ENCODE data around the gene CACNG8. TPM values are rescaled to one million over a fixed set of nuclear protein-coding genes. Genes with fewer than 3 reads are reported as not detected.
"Not testable (repeated sequence)": the region's sequence is repeated elsewhere in the genome, so short reads cannot be mapped to it uniquely, and the experiment has no call there.

The CACNG8 gene
- total RNA-seq, 1 experiment from 2014 or later: 0.91 TPM

DNA sequence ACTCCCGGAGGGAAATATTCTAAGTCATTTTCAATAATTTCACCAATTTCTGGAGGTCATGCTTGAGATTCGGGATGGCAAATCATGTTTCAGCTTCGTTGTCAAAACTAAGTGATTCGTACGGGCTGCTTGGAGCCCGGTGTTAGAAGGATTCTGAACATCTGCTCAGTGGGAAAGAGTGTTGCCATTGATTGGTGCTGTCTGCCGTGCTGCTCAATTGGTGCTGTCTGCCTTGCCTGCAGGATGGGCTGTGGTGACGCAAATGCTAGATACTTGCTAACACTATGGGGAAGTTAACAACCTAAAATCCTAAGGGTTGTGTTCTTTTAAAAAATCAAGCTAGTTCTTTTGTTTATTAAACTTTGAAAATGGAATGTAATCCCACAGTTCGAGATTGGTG is 17.3 kb upstream of the CACNG8 start:
- Histone ChIP-seq H3K36me3 (ENCODE audit: control insufficient read depth, insufficient read depth, low read length) (no peaks in the 10 kb centered on the region), H3K9me3 (no peaks in the 10 kb centered on the region), H3K4me3 (ENCODE audit: low read depth, low read length) (no peak overlapping the region), H3K27me3 (replicated peaks; ENCODE audit: control insufficient read depth, insufficient read depth, low read length) (no peaks in the 10 kb centered on the region), H3K4me1 (no peaks in the 10 kb centered on the region)
- H3K36me3 Mint-ChIP-seq (ENCODE audit: insufficient read depth, unreplicated experiment): peaks cover 8% of the 10 kb centered on the region
- no peaks in the 10 kb centered on the region for H3K9me3 Mint-ChIP-seq (ENCODE audit: unreplicated experiment)
- intact Hi-C loops (cut with micrococcal nuclease; ENCODE audit: unreplicated experiment): no loop called here
- H3K27ac Mint-ChIP-seq (ENCODE audit: unreplicated experiment): no peak overlapping the region
- H3K27me3 Mint-ChIP-seq (ENCODE audit: insufficient read depth, unreplicated experiment): no peaks in the 10 kb centered on the region
- ChIA-PET POLR2A (no interaction called here), CTCF (no interaction called here)
- H3K4me1 Mint-ChIP-seq (ENCODE audit: low read depth, unreplicated experiment): no peaks in the 10 kb centered on the region
- no peak for DNase-seq
- no TSS peak for BruUV-seq (replicated peaks)
- TF ChIP-seq, protein P1, sequence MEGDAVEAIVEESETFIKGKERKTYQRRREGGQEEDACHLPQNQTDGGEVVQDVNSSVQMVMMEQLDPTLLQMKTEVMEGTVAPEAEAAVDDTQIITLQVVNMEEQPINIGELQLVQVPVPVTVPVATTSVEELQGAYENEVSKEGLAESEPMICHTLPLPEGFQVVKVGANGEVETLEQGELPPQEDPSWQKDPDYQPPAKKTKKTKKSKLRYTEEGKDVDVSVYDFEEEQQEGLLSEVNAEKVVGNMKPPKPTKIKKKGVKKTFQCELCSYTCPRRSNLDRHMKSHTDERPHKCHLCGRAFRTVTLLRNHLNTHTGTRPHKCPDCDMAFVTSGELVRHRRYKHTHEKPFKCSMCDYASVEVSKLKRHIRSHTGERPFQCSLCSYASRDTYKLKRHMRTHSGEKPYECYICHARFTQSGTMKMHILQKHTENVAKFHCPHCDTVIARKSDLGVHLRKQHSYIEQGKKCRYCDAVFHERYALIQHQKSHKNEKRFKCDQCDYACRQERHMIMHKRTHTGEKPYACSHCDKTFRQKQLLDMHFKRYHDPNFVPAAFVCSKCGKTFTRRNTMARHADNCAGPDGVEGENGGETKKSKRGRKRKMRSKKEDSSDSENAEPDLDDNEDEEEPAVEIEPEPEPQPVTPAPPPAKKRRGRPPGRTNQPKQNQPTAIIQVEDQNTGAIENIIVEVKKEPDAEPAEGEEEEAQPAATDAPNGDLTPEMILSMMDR (IDR thresholded peaks at IDR 0.05; ENCODE audit: insufficient read depth in 1 of 2, low read depth in 1 of 2, low read length in 1 of 2, severe bottlenecking in 1 of 2, unreplicated experiment in 1 of 2): no peak
- no peak overlapping the region for H3K4me3 Mint-ChIP-seq (ENCODE audit: unreplicated experiment)

DNA sequence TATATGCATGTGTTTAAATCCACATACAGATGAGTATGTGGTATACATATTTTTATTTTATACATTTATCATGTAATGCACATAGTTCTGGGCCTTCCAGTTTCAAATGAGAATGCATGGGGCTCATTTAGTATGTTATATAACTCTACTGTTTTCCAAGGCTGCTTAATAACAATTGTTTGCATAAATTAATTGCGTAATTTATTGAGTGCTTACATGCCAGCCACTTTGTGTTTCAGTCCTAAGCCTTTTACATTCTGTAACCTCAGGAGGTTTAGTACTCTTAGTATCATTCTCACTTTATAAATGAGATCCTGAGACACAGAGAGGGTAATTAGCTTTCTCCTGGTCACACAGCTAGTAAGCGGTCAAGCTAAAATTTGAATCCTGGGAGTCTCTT is 16.7 kb upstream of the CACNG8 start:
- Mint-ChIP-seq H3K27ac (ENCODE audit: unreplicated experiment) (no peak overlapping the region), H3K27me3 (ENCODE audit: insufficient read depth, unreplicated experiment) (no peaks in the 10 kb centered on the region), H3K9me3 (ENCODE audit: unreplicated experiment) (no peaks in the 10 kb centered on the region), H3K4me3 (ENCODE audit: unreplicated experiment) (no peak overlapping the region), H3K4me1 (ENCODE audit: low read depth, unreplicated experiment) (no peaks in the 10 kb centered on the region), H3K36me3 (ENCODE audit: insufficient read depth, unreplicated experiment) (peaks cover 8% of the 10 kb centered on the region)
- DNase-seq: no peak
- ChIA-PET CTCF (no interaction called here), POLR2A (no interaction called here)
- Histone ChIP-seq H3K27me3 (replicated peaks; ENCODE audit: control insufficient read depth, insufficient read depth, low read length) (no peaks in the 10 kb centered on the region), H3K9me3 (no peaks in the 10 kb centered on the region), H3K4me1 (no peaks in the 10 kb centered on the region), H3K36me3 (ENCODE audit: control insufficient read depth, insufficient read depth, low read length) (no peaks in the 10 kb centered on the region), H3K4me3 (ENCODE audit: low read depth, low read length) (no peak overlapping the region)
- intact Hi-C loops (cut with micrococcal nuclease; ENCODE audit: unreplicated experiment): no loop called here
- BruUV-seq (replicated peaks): no TSS peak
- TF ChIP-seq, protein P1 (IDR thresholded peaks at IDR 0.05; ENCODE audit: insufficient read depth in 1 of 2, low read depth in 1 of 2, low read length in 1 of 2, severe bottlenecking in 1 of 2, unreplicated experiment in 1 of 2): no peak

DNA sequence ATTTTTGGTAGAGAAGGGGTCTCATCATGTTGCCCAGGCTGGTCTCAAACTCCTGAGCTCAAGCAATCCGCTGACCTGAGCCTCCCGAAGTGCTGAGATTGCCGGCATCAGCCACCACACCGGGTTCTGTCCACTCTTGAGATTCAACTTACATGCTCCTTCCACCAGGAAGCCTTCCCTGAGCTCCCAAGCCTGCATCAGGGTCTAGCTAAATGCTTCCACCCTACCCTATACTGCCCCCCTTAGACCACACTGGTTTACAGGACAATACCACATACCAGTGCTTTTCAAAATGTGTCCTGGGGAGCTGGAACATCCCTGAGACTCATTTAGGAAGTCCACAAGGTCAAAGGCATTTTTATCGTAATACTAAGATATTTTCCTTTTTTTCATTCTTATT is 15.1 kb upstream of the CACNG8 start:
- no peak overlapping the region for H3K27ac Mint-ChIP-seq (ENCODE audit: unreplicated experiment)
- POLR2A ChIA-PET: no interaction called here
- intact Hi-C loops (cut with micrococcal nuclease; ENCODE audit: unreplicated experiment): no loop called here

DNA sequence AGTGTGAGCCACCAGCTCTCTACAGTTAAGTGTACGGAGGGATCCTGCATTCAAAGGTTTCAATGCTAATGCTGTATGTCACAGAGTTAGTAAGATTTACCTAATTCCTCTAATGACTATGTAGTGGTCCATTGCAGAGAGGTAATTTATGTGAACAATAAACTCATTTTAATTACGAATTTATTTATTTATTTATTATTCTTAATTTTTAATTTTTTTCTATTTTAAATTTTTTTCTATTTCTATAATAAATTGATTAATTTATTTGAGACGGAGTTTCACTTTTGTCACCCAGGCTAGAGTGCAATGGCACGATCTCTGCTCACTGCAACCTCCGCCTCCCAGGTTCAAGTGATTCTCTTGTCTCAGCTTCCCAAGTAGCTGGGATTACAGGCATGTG is 14.1 kb upstream of the CACNG8 start:
- H3K4me1 ChIP-seq; DNase-seq; BruUV-seq (replicated peaks); H3K4me3 ChIP-seq (ENCODE audit: low read depth, low read length); H3K4me1 Mint-ChIP-seq (ENCODE audit: low read depth, unreplicated experiment); H3K27me3 ChIP-seq (replicated peaks; ENCODE audit: control insufficient read depth, insufficient read depth, low read length); H3K27ac Mint-ChIP-seq (ENCODE audit: unreplicated experiment); H3K9me3 Mint-ChIP-seq (ENCODE audit: unreplicated experiment); CTCF ChIA-PET; H3K36me3 Mint-ChIP-seq (ENCODE audit: insufficient read depth, unreplicated experiment); H3K27me3 Mint-ChIP-seq (ENCODE audit: insufficient read depth, unreplicated experiment); H3K36me3 ChIP-seq (ENCODE audit: control insufficient read depth, insufficient read depth, low read length); H3K4me3 Mint-ChIP-seq (ENCODE audit: unreplicated experiment); POLR2A ChIA-PET; H3K9me3 ChIP-seq; intact Hi-C loops (cut with micrococcal nuclease; ENCODE audit: unreplicated experiment): not testable (repeated sequence)

More for the DNA sequence above, 15.1 kb upstream of the CACNG8 start:
- CTCF ChIA-PET: no interaction called here
- H3K36me3 Mint-ChIP-seq (ENCODE audit: insufficient read depth, unreplicated experiment): peaks cover 6% of the 10 kb centered on the region
- H3K27me3 ChIP-seq (replicated peaks; ENCODE audit: control insufficient read depth, insufficient read depth, low read length): no peaks in the 10 kb centered on the region
- no peak overlapping the region for H3K4me3 Mint-ChIP-seq (ENCODE audit: unreplicated experiment)
- no peaks in the 10 kb centered on the region for H3K9me3 ChIP-seq
- TF ChIP-seq, protein P1 (IDR thresholded peaks at IDR 0.05; ENCODE audit: insufficient read depth in 1 of 2, low read depth in 1 of 2, low read length in 1 of 2, severe bottlenecking in 1 of 2, unreplicated experiment in 1 of 2): no peak
- no peaks in the 10 kb centered on the region for H3K36me3 ChIP-seq (ENCODE audit: control insufficient read depth, insufficient read depth, low read length)
- no peak overlapping the region for H3K4me3 ChIP-seq (ENCODE audit: low read depth, low read length)
- H3K4me1 ChIP-seq: no peaks in the 10 kb centered on the region
- no peak for DNase-seq
- no peaks in the 10 kb centered on the region for H3K4me1 Mint-ChIP-seq (ENCODE audit: low read depth, unreplicated experiment)
- H3K27me3 Mint-ChIP-seq (ENCODE audit: insufficient read depth, unreplicated experiment): no peaks in the 10 kb centered on the region
- BruUV-seq (replicated peaks): no TSS peak
- no peaks in the 10 kb centered on the region for H3K9me3 Mint-ChIP-seq (ENCODE audit: unreplicated experiment)
